A549 (cell line): ENCODE results near the gene NCL.

Source experiments
- CTCF ChIP-seq: fragments of >200 bp; sonication (Bioruptor Twin); formaldehyde crosslinking; IDR thresholded peaks from 3 replicates; pipeline ENCODE4 v1.5.1; 2016
- POLR2A ChIP-seq: IDR thresholded peaks from 2 replicates; pipeline ENCODE4 v1.6.1; 2012; ENCODE audit warnings: mild to moderate bottlenecking, low read length

GRCh38 chr2:231464576-231465540 is 574 bp upstream of the NCL start:
- no peak for TF ChIP-seq CTCF
- peak; percentile 67 for TF ChIP-seq POLR2A
